Erythroblast (primary cell): Measurements from ENCODE around the gene SCARB2.

Source experiments
- GATA1 ChIP-seq: IDR thresholded peaks from 2 replicates; pipeline ENCODE4 v1.6.1; 2011; ENCODE audit warnings: low read depth, mild to moderate bottlenecking, control low read depth, low read length, moderate library complexity
- POLR2A ChIP-seq: IDR thresholded peaks from 2 replicates; pipeline ENCODE4 v1.6.1; 2011; ENCODE audit warnings: mild to moderate bottlenecking, low read length

DNA sequence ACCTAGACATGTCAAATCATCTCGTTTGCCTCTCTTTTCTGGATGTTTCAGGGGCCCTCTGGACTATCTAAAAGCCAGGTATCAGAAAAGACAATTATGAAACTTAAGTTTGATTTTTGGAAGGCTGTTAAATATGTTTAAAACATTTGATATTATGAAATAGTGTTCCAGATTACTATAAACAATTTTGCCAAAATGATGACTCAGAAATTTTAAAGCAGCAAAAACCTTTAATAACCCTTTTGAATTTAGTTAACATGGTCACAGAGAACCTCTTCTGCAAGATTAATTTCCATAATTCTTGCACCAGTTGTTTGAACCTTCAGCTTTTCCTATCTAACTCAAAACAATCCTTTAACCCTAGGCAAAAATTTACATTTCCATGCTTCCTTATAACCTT lies 19.1 kb upstream of the SCARB2 start:
- TF ChIP-seq POLR2A (no peak), GATA1 (no peak)
